ENCODE results near the gene KCND3. TPM values are rescaled to one million over a fixed set of nuclear protein-coding genes. Genes with fewer than 3 reads are reported as not detected.

Gene KCND3
- total RNA-seq, 4 donors from 2014 or later = 2.4 to 6.0 (median 3.9) TPM

DNA sequence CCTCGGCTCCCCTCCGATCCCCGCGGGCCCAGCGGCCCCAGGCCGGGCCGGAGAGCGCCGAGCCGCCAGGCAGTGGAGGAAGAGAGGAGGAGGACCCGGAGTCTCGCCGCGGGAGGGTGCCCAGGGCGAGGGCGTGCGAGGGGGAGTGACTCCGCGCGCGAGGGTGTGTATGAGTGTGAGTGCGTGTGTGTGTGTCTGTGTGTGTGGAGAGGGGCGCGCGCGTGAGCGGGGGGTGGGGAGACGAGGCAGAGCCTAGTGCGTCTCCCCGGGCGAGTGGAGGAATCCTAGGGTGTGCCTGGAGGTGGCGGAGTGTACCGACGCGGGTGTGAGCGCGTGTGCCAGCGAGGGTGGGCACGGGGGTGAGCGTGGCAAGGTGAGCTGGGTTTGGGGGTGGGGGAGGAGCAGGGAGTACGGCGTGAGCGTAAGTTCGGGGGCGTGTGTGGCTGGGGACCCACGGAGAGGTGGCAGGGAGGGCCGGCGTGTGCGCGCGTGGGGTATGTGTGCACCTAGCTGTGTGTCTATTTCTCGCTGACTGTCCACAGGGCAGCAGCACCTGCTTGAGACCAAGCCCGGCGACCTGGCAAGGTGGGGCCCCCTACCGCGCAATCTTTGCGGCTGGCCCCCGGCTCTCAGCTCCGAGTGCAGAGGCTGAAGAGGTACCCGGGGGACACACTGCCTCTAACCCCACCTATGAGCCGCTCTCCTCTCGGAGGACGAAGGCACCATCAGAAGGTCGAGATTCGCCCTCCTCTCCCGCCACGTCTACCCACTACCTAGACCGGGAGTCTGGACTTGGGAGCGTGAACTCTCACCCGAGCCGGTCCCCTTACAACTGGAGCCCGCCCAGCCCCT, 784 bp upstream of the KCND3 start:
- intact Hi-C loops (cut with DNase I) = loop anchor here (10.0 kb wide), 1 partner anchor 195 kb away; no protein-coding TSS in a partner anchor
- no peak for TF ChIP-seq POLR2A (IDR thresholded peaks at IDR 0.05)
- TF ChIP-seq, protein P1, sequence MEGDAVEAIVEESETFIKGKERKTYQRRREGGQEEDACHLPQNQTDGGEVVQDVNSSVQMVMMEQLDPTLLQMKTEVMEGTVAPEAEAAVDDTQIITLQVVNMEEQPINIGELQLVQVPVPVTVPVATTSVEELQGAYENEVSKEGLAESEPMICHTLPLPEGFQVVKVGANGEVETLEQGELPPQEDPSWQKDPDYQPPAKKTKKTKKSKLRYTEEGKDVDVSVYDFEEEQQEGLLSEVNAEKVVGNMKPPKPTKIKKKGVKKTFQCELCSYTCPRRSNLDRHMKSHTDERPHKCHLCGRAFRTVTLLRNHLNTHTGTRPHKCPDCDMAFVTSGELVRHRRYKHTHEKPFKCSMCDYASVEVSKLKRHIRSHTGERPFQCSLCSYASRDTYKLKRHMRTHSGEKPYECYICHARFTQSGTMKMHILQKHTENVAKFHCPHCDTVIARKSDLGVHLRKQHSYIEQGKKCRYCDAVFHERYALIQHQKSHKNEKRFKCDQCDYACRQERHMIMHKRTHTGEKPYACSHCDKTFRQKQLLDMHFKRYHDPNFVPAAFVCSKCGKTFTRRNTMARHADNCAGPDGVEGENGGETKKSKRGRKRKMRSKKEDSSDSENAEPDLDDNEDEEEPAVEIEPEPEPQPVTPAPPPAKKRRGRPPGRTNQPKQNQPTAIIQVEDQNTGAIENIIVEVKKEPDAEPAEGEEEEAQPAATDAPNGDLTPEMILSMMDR (IDR thresholded peaks at IDR 0.05) = no peak
- no peaks in the 10 kb centered on the region for H3K36me3 ChIP-seq
- H3K9me3 ChIP-seq = no peaks in the 10 kb centered on the region
- H3K4me3 ChIP-seq = peak overlapping the region; percentile 54 to 82 (median 64)
- peaks cover 16 to 36% (median 21%) of the 10 kb centered on the region in 3 donors for H3K4me1 ChIP-seq
- no peak for DNase-seq
- H3K27me3 ChIP-seq = peaks cover 0 to 58% (median 0%) of the 10 kb centered on the region in 4 donors
- 1 to 3% methylated on average over 42 to 47 of the region's 72 CpGs for WGBS, 2 donors
- H3K27ac ChIP-seq = peak overlapping the region; percentile 48 to 83 (median 68)

- H3K27ac ChIP-seq = peak overlapping the region in 3 of 4 donors; percentile 48 to 83 (median 79)
- no peak for TF ChIP-seq POLR2A (IDR thresholded peaks at IDR 0.05)
- TF ChIP-seq, protein P1 (IDR thresholded peaks at IDR 0.05) = no peak
- H3K4me1 ChIP-seq = peaks cover 16 to 36% (median 21%) of the 10 kb centered on the region in 3 donors
- H3K36me3 ChIP-seq = no peaks in the 10 kb centered on the region
- peak overlapping the region; percentile 54 to 82 (median 64) for H3K4me3 ChIP-seq
- H3K27me3 ChIP-seq = peaks cover 0 to 52% (median 0%) of the 10 kb centered on the region in 4 donors
- DNase-seq = no peak
- 7 to 21% methylated on average over 5 to 7 of the region's 51 CpGs for WGBS, 2 donors
- H3K9me3 ChIP-seq = no peaks in the 10 kb centered on the region
- intact Hi-C loops (cut with DNase I) = no loop called here
These were observed 570 bp downstream of the KCND3 start for GRCh38 chr1:111988743-111989453.

GRCh38 chr1:111988377-111988742, 1.1 kb downstream of the KCND3 start:
- H3K4me3 ChIP-seq = peak overlapping the region in 2 of 4 donors; percentile 58 to 82

DNA sequence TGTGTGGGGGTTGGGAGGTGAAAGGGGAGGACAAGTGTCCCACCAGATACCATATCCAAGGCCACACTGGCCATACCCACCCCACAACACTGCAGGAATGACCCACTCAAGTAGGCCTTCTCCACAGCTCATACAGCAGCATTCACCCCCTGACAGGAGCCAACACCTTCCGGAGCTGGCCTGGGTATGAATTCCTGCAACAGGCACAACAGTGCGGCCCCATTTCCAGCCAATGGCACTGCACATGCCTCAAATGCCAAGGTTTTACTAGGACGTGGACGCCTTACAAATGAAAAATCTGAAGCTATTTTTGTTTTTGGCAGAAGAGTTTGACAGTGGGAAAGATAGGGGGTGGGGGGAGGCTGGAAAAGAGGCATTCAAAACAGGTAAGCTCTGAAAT, 2.0 kb downstream of the KCND3 start:
- Histone ChIP-seq H3K4me3 (no peak overlapping the region), H3K27ac (peak overlapping the region in 1 of 4 donors; percentile 29), H3K9me3 (no peaks in the 10 kb centered on the region), H3K27me3 (peaks cover 0 to 50% (median 0%) of the 10 kb centered on the region in 4 donors), H3K36me3 (peaks cover 0 to under 1% (median 0%) of the 10 kb centered on the region in 3 donors), H3K4me1 (peaks cover 16 to 36% (median 21%) of the 10 kb centered on the region in 3 donors)
- TF ChIP-seq, protein P1 (IDR thresholded peaks at IDR 0.05) = no peak
- TF ChIP-seq POLR2A (IDR thresholded peaks at IDR 0.05) = no peak
- intact Hi-C loops (cut with DNase I) = no loop called here
- 66 to 73% methylated on average over 4 of the region's 4 CpGs for WGBS, 2 donors
- no peak for DNase-seq

More at GRCh38 chr1:111988377-111988742, 1.1 kb downstream of the KCND3 start:
- Histone ChIP-seq H3K9me3 (no peaks in the 10 kb centered on the region), H3K4me1 (peaks cover 16 to 36% (median 21%) of the 10 kb centered on the region in 3 donors), H3K36me3 (no peaks in the 10 kb centered on the region), H3K27me3 (peaks cover 0 to 52% (median 0%) of the 10 kb centered on the region in 4 donors), H3K27ac (peak overlapping the region in 1 of 4 donors; percentile 0)
- intact Hi-C loops (cut with DNase I) = no loop called here
- no peak for DNase-seq
- 37 to 52% methylated on average over 7 to 8 of the region's 8 CpGs for WGBS, 2 donors
- TF ChIP-seq, protein P1 (IDR thresholded peaks at IDR 0.05) = no peak
- TF ChIP-seq POLR2A (IDR thresholded peaks at IDR 0.05) = no peak
